H9 (cell line): ENCODE results near the gene SLC24A3. TPM values are rescaled to one million over a fixed set of nuclear protein-coding genes. Genes with fewer than 3 reads are reported as not detected.

ENCODE experiments used
- DNase-seq: peaks from one replicate; pipeline ENCODE4 v3.0.0-alpha.2; 2017
- H2AFZ ChIP-seq: one replicate; pipeline ENCODE4 v1.6.1; 2013; ENCODE audit warnings: mild to moderate bottlenecking, low read length, control low read depth, moderate library complexity
- H2AK5ac ChIP-seq: 2 replicates; pipeline ENCODE4 v1.6.1; 2013; ENCODE audit warnings: low read length, control low read depth, mixed read lengths; ENCODE audit not compliant: insufficient read length
- H2BK120ac ChIP-seq: one replicate; pipeline ENCODE4 v1.6.1; 2013; ENCODE audit warnings: low read depth, mild to moderate bottlenecking, low read length, control low read depth, inconsistent platforms; ENCODE audit not compliant: poor library complexity, severe bottlenecking
- H2BK12ac ChIP-seq: 2 replicates; pipeline ENCODE4 v1.6.1; 2013; ENCODE audit warnings: low read length, control low read depth, mixed read lengths, low read depth; ENCODE audit not compliant: insufficient read length
- H2BK15ac ChIP-seq: 2 replicates; pipeline ENCODE4 v1.6.1; 2013; ENCODE audit warnings: low read depth, low read length, control low read depth
- H2BK20ac ChIP-seq: one replicate; pipeline ENCODE4 v1.6.1; 2013; ENCODE audit warnings: low read depth, mild to moderate bottlenecking, low read length, control low read depth, inconsistent platforms; ENCODE audit not compliant: poor library complexity, severe bottlenecking
- H2BK5ac ChIP-seq: 2 replicates; pipeline ENCODE4 v1.6.1; 2013; ENCODE audit warnings: low read length, control low read depth, mixed read lengths; ENCODE audit not compliant: insufficient read length
- H3K14ac ChIP-seq: 2 replicates; pipeline ENCODE4 v1.6.1; 2013; ENCODE audit warnings: low read length, control low read depth; ENCODE audit not compliant: insufficient read depth
- H3K18ac ChIP-seq: 2 replicates; pipeline ENCODE4 v1.6.1; 2013; ENCODE audit warnings: low read depth, mild to moderate bottlenecking, mixed read lengths, low read length, control low read depth; ENCODE audit not compliant: insufficient read length
- H3K23ac ChIP-seq: 2 replicates; pipeline ENCODE4 v1.6.1; 2013; ENCODE audit warnings: low read length, control low read depth, mixed read lengths, low read depth; ENCODE audit not compliant: insufficient read length
- H3K23me2 ChIP-seq: 2 replicates; pipeline ENCODE4 v1.6.1; 2013; ENCODE audit warnings: low read depth, mild to moderate bottlenecking, mixed read lengths, low read length, control low read depth; ENCODE audit not compliant: insufficient read length, poor library complexity, severe bottlenecking
- H3K27ac ChIP-seq: 2 replicates; pipeline ENCODE4 v1.5.1; 2013; ENCODE audit warnings: low read length, control low read depth, mixed read lengths, low read depth; ENCODE audit not compliant: insufficient read length
- H3K27me3 ChIP-seq: 2 replicates; pipeline ENCODE4 v1.6.1; 2013; ENCODE audit warnings: low read length, control low read depth, inconsistent platforms; ENCODE audit not compliant: insufficient read depth
- H3K4ac ChIP-seq: 2 replicates; pipeline ENCODE4 v1.6.1; 2013; ENCODE audit warnings: low read depth, mild to moderate bottlenecking, control low read depth, inconsistent platforms, low read length, moderate library complexity
- H3K4me1 ChIP-seq: 2 replicates; pipeline ENCODE4 v1.6.1; 2013; ENCODE audit warnings: low read length, control low read depth, inconsistent platforms; ENCODE audit not compliant: insufficient read depth
- H3K4me2 ChIP-seq: 2 replicates; pipeline ENCODE4 v1.6.1; 2013; ENCODE audit warnings: low read length, control low read depth, mixed read lengths; ENCODE audit not compliant: insufficient read length, insufficient read depth
- H3K56ac ChIP-seq: 2 replicates; pipeline ENCODE4 v1.6.1; 2013; ENCODE audit warnings: low read depth, mild to moderate bottlenecking, mixed read lengths, low read length, control low read depth; ENCODE audit not compliant: insufficient read length
- H3K79me1 ChIP-seq: 2 replicates; pipeline ENCODE4 v1.6.1; 2013; ENCODE audit warnings: low read depth, mild to moderate bottlenecking, moderate library complexity, low read length, control low read depth, inconsistent platforms; ENCODE audit not compliant: insufficient read depth, poor library complexity, severe bottlenecking
- H3K79me2 ChIP-seq: 2 replicates; pipeline ENCODE4 v1.6.1; 2013; ENCODE audit warnings: low read length, control low read depth, inconsistent platforms; ENCODE audit not compliant: insufficient read depth
- H3K9ac ChIP-seq: 2 replicates; pipeline ENCODE4 v1.6.1; 2013; ENCODE audit warnings: low read length, control low read depth, mixed read lengths; ENCODE audit not compliant: insufficient read length; ENCODE audit errors: extremely low read depth
- H3K9me3 ChIP-seq: one replicate; pipeline ENCODE4 v1.6.1; 2013; ENCODE audit warnings: low read depth, low read length, inconsistent platforms; ENCODE audit not compliant: control insufficient read depth
- H3T11ph ChIP-seq: one replicate; pipeline ENCODE4 v1.6.1; 2013; ENCODE audit warnings: mild to moderate bottlenecking, low read length, control low read depth, inconsistent platforms
- H4K20me1 ChIP-seq: one replicate; pipeline ENCODE4 v1.6.1; 2013; ENCODE audit not compliant: control insufficient read depth, insufficient read length, insufficient read depth
- H4K5ac ChIP-seq: 2 replicates; pipeline ENCODE4 v1.6.1; 2013; ENCODE audit warnings: low read depth, mild to moderate bottlenecking, mixed read lengths, low read length, control low read depth; ENCODE audit not compliant: insufficient read length
- H4K8ac ChIP-seq: replicated peaks from 2 replicates; pipeline ENCODE4 v1.6.1; 2013; ENCODE audit warnings: low read length, control low read depth, mixed read lengths, low read depth; ENCODE audit not compliant: insufficient read length
- H4K91ac ChIP-seq: 2 replicates; pipeline ENCODE4 v1.6.1; 2013; ENCODE audit warnings: low read depth, mild to moderate bottlenecking, moderate library complexity, mixed read lengths, low read length, control low read depth; ENCODE audit not compliant: insufficient read length
- H3K27ac Mint-ChIP-seq, 3 experiments: 2 replicates in 2 of 3; 3 replicates in 1 of 3; pipeline ENCODE4 v1.8.0; 2020 to 2021; ENCODE audit warnings: mixed read lengths in 3 of 3, mild to moderate bottlenecking in 1 of 3, moderate library complexity in 1 of 3
- H3K27me3 Mint-ChIP-seq: 2 replicates; pipeline ENCODE4 v1.8.0; 2021; ENCODE audit warnings: low read depth, mild to moderate bottlenecking, moderate library complexity, mixed read lengths
- H3K36me3 Mint-ChIP-seq, 3 experiments: 2 replicates in 2 of 3; 3 replicates in 1 of 3; pipeline ENCODE4 v1.8.0; 2020 to 2021; ENCODE audit warnings: low read depth in 3 of 3, mixed read lengths in 3 of 3; ENCODE audit not compliant: insufficient read depth in 1 of 3
- H3K4me1 Mint-ChIP-seq, 2 experiments: 2 replicates each; pipeline ENCODE4 v1.8.0; 2020; ENCODE audit warnings: mixed read lengths in 2 of 2
- H3K4me3 Mint-ChIP-seq, 2 experiments: 2 replicates in 1 of 2; 3 replicates in 1 of 2; pipeline ENCODE4 v1.8.0; 2020 to 2021; ENCODE audit warnings: mild to moderate bottlenecking in 2 of 2, mixed read lengths in 2 of 2, moderate library complexity in 1 of 2
- H3K9me3 Mint-ChIP-seq, 2 experiments: 2 replicates in 1 of 2; 3 replicates in 1 of 2; pipeline ENCODE4 v1.8.0; 2020; ENCODE audit warnings: mild to moderate bottlenecking in 2 of 2, mixed read lengths in 2 of 2, moderate library complexity in 1 of 2
- WGBS: extraction: QIAGEN DNeasy Blood & Tissue Kit; methylation state at CpG from one replicate; pipeline ENCODE4 v1.1.7; 2013; ENCODE audit warnings: missing lambda C conversion rate, low lambda C conversion rate, mixed read lengths; ENCODE audit not compliant: insufficient read length; ENCODE audit errors: extremely low coverage; 5-methylcytosine and 5-hydroxymethylcytosine counted together
- total RNA-seq: library from RNA; stranded (reverse); gene quantifications from 2 replicates; pipeline ENCODE4 v1.2.1, GENCODE V29; 2021
- TF ChIP-seq, protein P1 (sequence below): fragments of 200-600 bp; sonication (generic); conservative IDR thresholded peaks from 3 replicates; pipeline ENCODE4 v1.8.0; 2021; ENCODE audit warnings: antibody characterized with exemption, mild to moderate bottlenecking

The SLC24A3 gene
- total RNA-seq, 1 experiment from 2014 or later, result 0.83 TPM

DNA sequence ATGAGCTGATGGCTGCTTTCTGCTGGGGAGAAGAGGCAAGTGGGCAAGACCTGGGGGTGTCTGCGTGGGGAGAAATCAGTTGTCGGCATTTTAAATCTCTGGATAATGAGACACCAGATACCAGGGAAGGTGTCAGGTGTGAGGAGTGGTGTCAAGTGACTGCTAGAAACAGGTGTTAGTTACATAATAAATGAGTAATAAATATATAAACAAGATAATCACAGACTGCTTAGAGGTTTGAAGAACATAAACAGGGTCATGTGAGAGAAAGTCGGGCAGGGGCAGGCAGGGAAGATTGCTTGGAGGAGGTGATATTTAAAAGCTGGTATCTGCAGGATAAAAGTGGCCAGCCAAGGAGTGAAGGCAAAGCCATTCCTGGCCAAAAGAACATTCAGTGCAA lies 458.4 kb downstream of the SLC24A3 start:
- Histone ChIP-seq H3K4me1 (no peaks in the 10 kb centered on the region), H3K56ac (no peak overlapping the region), H2BK15ac (no peak overlapping the region), H3K79me1 (no peaks in the 10 kb centered on the region), H2AK5ac (no peak overlapping the region), H3K27ac (no peak overlapping the region), H2BK20ac (no peak overlapping the region), H3K27me3 (no peaks in the 10 kb centered on the region), H2AFZ (no peak overlapping the region), H4K91ac (no peak overlapping the region), H3K23ac (no peak overlapping the region), H2BK120ac (no peak overlapping the region), H4K20me1 (no peaks in the 10 kb centered on the region), H3K9me3 (no peaks in the 10 kb centered on the region), H3K14ac (no peak overlapping the region), H3K4ac (no peak overlapping the region), H3K4me2 (no peak overlapping the region), H4K8ac (no peak overlapping the region), H3K9ac (no peak overlapping the region), H3T11ph (no peak overlapping the region), H2BK12ac (no peak overlapping the region), H3K18ac (no peak overlapping the region), H3K79me2 (no peaks in the 10 kb centered on the region), H2BK5ac (no peak overlapping the region), H4K5ac (no peak overlapping the region), H3K23me2 (peaks cover 2% of the 10 kb centered on the region)
- H3K4me1 Mint-ChIP-seq, result no peaks in the 10 kb centered on the region; a peak in 1 of 4 replicates
- DNase-seq, result no peak
- H3K27ac Mint-ChIP-seq, result no peak overlapping the region
- no peak overlapping the region for H3K4me3 Mint-ChIP-seq
- peaks cover 0 to 4% of the 10 kb centered on the region in 2 experiments; a peak in 1 of 5 replicates for H3K9me3 Mint-ChIP-seq
- TF ChIP-seq, protein P1, sequence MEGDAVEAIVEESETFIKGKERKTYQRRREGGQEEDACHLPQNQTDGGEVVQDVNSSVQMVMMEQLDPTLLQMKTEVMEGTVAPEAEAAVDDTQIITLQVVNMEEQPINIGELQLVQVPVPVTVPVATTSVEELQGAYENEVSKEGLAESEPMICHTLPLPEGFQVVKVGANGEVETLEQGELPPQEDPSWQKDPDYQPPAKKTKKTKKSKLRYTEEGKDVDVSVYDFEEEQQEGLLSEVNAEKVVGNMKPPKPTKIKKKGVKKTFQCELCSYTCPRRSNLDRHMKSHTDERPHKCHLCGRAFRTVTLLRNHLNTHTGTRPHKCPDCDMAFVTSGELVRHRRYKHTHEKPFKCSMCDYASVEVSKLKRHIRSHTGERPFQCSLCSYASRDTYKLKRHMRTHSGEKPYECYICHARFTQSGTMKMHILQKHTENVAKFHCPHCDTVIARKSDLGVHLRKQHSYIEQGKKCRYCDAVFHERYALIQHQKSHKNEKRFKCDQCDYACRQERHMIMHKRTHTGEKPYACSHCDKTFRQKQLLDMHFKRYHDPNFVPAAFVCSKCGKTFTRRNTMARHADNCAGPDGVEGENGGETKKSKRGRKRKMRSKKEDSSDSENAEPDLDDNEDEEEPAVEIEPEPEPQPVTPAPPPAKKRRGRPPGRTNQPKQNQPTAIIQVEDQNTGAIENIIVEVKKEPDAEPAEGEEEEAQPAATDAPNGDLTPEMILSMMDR, result no peak
- peaks cover 7% of the 10 kb centered on the region for H3K27me3 Mint-ChIP-seq
- no CpG with 5 or more reads among the region's 3 CpGs for WGBS
- no peaks in the 10 kb centered on the region; a peak in 1 of 7 replicates for H3K36me3 Mint-ChIP-seq
